GM19351 (cell line): Measurements from ENCODE around the gene ERLEC1.
"Not testable (repeated sequence)": the region's sequence is repeated elsewhere in the genome, so short reads cannot be mapped to it uniquely, and the experiment has no call there.

Experiments used
- ATAC-seq: cut with Tn5 transposase; IDR thresholded peaks from one replicate; pipeline ENCODE4 v1.9.1; 2021; ENCODE audit warnings: mild to moderate bottlenecking, moderate library complexity; ENCODE audit not compliant: unreplicated experiment

ERLEC1 gene

DNA sequence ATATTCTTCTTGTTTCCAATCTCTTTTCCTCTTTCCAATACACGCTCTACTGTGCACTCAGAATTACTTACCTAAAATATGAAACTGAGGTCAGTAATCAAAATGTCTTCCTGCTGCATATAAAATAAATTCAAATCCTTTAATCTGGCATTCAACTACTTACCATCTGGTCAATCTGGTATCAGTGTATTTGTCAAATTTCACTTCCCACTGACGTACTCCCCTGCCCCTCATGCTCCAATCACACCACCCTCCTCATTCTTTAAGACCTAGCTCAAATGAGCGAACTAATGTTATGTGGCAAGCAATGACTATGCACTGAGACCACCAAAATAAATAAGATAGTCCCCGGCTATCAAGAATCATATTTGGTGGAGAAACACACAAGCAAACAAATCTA lies 6.8 kb upstream of the ERLEC1 start:
- ATAC-seq, result no peak

DNA sequence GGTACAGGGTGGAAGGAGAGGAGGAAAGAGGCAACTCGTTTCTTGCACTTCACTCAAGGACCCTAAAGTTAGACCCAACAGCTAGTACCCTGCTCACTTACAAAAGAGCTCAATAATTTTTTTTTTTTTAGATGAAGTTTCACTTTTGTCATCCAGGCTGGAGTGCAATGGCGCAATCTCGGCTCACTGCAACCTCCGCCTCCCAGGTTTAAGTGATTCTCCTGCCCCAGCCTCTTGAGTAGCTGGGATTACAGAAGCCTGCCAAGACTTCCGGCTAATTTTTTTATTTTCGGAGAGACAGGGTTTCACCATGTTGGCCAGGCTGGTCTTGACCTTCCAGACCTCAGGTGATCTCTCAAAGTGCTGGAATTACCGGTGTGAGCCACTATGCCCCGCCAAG lies 4.2 kb upstream of the ERLEC1 start:
- ATAC-seq, result no peak

DNA sequence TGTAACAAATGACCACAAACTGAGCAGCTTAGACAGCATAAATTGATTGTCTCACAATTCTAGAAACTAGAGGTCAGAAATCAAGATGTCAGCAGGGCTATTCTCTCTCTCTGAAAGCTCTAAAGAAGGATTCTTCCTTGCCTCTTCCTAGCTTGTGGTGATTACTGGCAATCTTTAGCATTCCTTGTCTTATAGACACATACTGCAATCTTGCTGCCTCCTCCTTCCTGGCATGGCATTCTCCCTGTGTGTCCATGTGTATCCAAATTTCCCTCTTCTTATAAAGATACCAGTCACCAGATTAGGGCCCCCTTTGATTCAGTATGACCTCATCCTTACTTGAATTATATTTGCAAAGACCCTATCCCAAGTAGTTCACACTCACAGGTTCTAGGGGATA lies 2.4 kb upstream of the ERLEC1 start:
- no peak for ATAC-seq

DNA sequence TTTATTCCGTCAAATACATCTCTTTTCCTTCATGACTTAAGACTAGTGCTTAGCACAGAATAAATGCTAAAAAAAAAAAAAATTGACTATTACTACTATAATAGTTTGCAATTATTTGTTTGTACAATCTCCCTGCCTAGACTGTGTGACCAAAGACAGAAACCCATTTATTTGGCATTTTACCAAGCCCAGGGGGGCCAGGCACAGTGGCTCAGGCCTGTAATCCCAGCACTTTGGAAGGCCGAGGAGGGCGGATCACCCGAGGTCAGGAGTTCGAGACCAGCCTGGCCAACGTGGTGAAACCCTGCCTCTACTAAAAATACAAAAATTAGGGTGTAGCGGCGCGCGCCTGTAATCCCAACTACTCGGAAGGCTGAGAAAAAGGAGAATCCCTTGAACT lies 1.5 kb upstream of the ERLEC1 start:
- ATAC-seq, result no peak

DNA sequence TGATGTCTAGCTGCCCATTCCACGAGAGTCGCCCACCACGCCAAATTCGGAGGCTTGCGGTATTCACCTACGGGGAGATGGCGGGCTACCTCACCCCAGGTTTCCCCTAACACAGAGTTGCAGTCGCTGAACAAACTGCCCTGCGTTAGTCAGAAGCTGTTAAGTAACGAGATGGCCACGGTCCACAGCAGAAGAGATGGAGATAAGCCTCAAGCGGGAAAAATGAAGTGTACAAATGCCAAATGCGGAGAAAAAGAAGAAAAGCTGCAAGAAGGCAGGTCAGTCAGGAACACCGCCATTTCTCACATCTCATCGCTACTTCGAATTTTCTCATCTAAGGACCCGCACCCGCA lies 516 bp upstream of the ERLEC1 start:
- ATAC-seq, result peak; percentile 16

DNA sequence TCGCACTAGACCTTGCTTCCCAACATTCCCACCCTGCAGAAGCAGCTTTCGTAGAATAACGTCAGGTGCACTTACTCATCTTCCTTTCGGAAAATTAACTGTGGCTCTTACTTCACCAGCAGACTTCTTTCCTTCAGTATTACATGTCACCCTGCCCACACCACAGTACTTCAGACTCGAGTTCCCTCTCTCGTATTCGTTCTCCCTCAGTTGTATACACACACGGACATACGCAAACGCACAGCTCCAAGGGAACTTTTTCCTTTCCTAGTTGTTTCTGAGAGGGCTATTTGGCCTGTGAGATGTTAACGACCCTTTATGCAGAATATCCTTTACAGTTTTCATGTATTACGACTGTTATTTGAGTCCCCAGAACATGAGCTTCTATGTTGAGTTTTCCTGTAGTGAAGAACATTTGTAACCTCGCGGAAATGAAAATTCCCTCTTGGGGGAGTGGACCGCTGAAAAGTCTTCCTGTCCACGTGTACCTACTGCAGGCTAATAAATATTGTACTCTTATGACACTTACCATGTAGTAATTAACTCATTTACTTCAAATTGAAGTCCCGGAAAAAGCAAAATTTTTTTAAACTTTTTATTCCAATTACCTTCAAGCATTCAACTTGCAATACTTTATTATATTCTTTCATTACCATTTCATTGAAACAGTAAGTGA lies 908 bp downstream of the ERLEC1 start:
- no peak for ATAC-seq

DNA sequence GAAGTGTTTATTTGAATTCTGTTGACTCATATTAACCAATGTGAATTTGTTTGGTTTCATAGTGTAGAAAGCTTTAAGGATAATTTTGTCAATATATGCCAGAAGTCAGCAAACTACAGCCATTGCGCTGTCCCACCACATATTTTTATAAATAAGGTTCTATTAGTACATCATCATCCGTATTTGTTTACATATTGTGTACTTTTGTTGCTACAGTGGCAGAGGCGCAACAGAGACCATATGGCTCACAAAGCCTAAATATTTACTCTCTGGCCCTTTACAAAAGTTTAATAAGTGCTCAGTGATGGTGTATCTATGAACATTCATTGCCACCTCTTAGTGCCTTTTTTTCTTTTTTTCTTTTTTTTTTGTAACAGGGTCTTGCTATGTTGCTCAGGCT lies 6.4 kb downstream of the ERLEC1 start:
- ATAC-seq, result no peak

DNA sequence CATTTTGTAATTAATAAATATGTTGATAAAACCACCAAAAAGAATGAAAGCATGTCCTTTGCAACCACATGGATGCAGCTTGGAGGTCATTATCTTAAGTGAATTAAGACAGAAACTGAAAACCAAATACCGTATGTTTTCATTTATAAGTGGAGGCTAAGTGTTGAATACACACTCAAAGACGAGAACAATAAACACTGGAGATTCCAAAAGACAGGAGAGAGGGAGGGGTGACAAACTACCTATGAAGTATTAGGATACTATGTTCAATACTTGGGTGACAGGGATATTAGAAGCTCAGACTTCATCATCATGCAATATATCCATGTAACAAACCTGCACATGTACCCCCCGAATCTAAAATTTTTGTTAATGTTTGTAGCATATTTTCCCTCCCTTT lies 7.0 kb downstream of the ERLEC1 start:
- no peak for ATAC-seq

DNA sequence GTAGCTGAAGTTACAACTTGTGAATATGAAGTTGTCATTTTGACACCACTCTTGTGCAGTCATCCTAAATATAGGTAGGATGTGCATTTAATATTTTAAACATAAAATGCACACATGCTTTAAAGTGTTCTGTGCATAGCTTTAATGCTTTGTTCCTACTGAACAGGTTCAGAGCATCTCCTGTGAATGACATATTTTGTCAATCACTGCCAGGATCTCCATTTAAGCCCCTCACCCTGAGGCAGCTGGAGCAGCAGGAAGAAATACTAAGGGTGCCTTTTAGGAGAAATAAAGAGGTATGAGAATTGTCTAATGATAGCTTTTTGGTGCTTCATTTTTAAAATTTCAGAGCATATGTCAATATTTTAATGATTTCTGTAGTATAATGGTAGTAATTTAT lies 14.7 kb downstream of the ERLEC1 start:
- no peak for ATAC-seq

DNA sequence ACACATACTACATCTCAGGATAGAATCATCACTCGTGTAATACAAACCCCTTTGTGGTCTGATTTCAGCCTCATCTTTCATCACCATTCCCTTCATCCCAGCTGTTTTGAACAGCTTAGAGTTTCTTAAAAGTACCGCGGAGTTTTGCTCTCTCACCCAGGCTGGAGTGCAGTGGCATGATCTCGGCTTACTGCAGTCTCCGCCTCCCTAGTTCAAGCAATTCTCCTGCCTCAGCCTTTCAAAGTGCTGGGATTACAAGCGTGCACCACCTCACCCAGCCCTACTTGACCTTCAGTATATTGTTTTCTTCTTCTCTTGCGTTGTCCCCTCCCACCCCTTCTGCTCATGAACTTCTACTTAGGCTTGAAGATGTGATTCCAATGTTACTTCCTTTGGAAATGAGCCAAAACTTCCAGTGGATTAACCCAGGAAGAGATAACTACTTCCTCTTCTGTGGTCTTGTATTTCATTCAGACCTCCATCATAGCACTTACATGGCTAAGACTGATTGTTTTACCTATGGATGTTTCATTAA lies 15.8 kb downstream of the ERLEC1 start:
- no peak for ATAC-seq

DNA sequence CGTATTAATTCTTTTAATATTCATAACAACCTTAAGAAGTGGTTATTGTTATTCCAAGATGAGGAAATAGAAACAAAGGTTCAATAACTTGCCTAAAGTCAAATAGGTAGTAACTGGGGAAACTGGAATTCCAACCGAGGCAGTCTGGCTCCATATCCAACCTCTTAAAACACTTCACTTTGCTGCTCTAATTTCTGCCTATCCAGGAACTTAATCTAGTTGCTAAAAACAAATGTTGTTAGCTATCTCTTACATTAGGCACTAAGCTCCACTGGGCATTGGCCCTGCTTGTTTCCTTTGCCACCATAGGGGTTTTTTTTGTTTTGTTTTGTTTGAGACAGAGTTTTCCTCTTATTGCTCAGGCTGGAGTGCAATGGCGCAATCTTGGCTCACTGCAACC lies 24.8 kb downstream of the ERLEC1 start:
- ATAC-seq, result no peak

DNA sequence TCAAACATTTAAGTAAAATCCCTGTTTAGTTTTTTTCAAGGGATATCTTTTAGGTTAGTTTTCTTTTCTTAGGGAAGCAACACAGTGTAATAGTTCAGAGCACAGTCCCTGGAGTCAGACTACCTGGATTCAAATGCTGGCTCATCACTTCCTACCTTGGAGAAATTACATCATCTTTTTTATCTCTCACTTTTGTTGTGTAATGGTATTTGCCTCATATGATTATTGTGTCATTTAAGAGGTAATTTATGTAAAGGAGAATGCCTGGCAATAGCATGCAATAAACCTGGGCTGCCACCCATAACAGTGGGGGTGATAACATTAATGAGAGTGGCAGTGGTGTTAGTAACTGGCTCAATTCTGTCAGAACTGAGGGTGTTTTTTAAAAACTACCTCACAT lies 26.3 kb downstream of the ERLEC1 start:
- ATAC-seq, result no peak

DNA sequence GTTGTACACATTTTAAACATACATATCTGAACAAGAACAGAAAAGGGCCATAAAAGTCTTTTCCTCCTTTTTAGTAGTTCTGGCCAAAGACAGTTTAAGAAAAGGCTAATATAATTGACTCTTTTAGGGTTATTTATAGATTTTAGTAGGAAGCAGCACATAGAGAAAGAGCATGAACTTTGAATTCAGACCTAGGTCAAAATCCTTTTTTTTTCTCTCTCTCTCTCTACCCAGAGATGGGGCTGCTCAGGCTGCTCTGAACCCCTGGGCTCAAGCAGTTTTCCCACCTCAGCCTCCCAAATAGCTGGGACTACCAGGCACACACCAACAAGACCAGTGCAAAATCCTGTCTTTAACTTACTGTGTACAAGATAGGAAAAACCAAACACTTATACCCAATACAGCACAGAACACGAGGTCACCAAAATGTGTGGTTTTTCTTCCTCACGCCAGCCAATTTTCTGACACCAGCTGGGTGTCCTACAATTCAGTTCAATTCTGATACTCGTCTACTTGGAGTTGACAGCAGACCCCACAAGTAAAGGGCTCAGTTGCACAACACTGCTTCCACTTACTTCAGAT lies 32.1 kb downstream of the ERLEC1 start:
- no peak for ATAC-seq

DNA sequence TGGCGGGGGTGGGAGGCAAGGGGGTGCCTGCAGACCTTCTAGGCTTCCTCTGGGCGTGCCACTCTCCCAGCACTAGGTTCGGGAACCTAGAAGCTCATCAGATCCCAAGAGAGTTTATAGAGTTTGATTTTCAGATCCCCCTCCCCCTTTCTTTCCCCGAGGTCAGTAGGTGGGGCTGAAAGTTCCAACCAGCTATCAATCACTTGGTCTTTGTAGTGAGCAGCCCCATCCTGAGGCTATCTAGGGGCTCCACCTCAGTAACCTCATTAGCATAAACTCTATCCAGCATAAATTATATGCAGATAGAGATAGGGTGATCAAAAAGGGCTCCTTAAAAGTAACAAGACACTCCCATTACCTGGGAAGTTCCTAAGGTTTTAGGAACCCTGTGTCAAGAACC lies 32.8 kb downstream of the ERLEC1 start:
- ATAC-seq, result no peak

DNA sequence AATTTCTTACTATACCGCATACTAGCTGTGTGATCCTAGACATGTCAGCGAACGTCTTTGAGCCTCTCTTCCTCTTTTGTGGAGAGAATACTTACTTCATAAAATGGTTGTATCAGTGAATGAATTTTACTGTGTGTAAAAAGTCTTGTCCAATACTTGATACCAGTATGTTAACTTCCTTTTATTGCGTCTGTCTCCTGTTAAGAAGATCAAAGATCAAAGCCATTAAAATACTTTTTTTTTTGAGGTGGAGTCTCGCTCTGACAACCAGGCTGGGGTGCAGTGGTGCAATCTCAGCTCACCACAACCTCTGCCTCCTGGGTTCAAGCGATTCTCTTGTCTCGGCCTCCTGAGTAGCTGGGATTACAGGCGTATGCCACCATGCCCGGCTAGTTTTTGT lies 33.2 kb downstream of the ERLEC1 start:
- no peak for ATAC-seq

DNA sequence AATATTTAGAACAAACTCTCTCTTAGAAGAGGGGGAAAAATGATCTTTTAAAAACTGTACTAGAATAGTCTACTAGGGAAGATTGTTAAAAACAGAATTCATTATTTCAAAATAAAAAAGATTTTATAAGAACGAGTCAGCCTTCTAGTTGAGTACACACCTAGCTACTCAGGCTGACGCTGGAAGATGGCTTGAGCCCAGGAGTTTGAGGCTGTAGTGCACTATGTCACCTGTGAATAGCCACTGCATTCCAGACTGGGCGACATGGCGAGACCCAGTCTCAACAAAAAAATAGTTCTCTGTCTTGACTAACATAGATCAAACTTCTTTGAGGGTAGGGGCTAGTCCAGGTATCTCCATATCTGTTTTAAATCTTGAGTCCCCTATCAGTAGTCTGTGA lies 33.9 kb downstream of the ERLEC1 start:
- ATAC-seq, result no peak

DNA sequence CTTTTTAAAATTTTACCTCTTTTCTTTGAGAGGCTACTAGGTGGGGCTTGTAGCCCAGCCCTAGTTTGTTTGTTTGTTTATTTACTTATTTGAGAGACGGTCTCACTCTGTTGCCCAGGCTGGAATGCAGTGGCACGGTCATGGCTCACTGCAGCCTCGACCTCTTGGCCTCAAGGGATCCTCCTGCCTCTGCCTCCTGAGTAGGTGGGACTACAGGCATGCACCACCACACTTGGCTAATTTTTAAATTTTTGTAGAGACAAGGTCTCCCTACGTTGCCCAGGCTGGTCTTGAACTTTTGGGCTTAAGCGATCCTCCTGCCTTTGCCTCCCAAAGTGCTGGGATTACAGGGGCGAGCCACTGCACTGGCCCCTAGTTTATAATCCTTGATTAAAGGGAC lies 35.0 kb downstream of the ERLEC1 start:
- ATAC-seq, result no peak

DNA sequence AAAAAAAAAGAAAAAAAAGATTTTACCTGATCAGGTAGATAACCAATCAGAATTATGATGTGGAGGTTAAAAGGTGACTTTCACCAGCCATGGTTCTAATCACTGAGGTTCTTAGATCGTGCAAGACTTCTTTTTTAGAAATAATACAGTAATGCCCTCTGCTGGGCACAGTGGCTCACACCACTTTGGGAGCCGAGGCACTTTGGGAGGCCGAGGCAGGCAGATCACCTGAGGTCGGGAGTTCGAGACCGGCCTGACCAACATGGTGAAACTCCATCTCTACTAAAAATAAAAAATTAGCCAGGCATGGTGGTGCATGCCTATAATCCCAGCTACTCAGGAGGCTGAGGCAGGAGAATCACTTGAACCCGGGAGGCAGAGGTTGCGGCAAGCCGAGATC lies 36.8 kb downstream of the ERLEC1 start:
- not testable (repeated sequence) for ATAC-seq

DNA sequence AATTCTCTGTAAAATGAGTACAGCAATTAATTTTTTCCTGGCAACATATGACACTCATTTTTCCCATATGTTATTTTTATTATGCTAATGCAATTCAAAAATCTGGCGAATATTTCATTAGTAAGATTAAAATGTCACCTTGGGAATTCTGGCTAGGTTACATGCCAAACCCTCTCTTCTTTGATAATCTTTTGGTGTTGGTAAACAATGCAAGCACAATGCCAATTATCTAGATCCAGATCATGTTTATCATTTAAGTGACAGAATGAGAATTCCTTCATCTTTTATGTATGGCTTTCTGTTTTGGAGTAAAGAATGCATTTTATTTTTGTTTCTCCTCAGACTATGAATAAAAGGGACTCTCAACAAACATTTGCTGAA lies 39.2 kb downstream of the ERLEC1 start:
- ATAC-seq, result no peak

DNA sequence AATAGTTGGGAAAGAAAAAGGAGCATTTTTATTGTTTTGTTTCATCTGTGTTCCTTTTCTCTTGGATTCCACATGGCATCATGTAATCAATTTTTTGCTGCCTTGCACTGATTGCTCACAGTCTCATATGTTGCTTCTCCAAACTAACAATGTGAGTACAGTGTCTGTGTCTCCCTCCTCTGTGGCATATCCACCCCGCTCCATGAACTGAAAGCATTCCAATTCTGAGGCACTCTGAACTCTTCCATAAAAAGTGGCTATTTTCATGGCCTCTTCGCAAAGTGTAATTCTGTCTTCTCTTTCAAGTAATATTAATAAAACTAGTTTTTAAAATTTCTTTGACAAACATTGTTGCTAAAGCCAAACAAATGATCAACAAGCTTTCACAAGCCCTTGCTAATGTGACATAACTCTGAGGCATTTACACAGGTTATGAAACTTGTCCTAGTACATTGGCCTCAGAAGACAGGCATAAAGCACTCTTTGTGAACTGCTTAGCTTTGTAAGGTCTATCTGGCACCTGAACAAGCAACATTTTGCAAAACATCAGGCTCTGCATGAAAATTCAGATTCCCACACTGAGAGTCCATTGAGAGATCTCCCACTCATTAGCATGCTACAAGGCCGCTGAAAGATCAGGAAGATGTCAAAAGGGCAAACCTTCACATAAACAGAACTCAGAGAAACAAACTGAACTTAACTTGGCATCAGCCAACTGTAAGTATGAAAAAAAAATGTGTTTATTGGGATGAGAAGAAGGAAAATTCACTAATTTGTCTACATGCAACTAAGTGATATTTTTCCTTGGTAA lies 39.9 kb downstream of the ERLEC1 start:
- ATAC-seq, result no peak

DNA sequence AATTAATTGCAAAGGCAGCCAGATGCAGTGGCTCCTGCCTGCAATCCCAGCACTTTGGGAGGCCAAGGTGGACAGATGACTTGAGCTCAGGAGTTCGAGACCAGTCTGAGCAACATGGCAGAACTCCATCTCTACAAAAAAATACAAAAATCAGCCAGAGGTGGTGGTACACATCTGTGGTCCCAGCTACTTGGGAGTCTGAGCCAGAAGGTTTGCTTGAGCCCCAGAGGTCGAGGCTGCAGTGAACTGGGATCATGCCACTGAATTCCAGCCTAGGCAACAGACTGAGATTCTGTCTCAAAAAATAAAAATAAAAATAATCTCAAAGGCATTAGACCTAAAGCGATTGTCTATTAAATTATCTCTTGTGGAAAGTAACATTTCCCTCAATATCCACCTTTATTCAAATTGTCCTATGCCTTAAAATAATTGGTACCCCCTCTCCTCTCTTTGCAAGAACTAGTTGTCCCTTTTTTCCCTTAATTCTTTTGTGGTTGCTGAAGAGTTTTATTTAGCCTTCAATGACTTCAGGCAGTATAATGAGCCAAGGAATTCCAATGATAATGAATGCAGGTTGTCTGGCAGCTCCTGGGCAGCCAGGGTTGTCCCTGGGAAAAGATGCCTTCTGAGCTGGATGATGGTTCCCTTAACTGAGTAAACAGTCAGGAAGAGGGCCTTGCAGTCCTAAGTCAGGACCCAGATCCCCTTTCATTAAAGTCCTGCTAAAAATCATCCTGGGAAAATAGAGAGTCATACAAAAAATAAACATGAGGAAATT lies 40.7 kb downstream of the ERLEC1 start:
- no peak for ATAC-seq
